HCT116 (cell line): ENCODE measurements around the gene SYNPR. TPM values are rescaled to one million over a fixed set of nuclear protein-coding genes. Genes with fewer than 3 reads are reported as not detected.

Experiments used
- ATAC-seq: fragments of 200-7000 bp; cut with Tn5 transposase; 2 replicates; pipeline ENCODE4 v1.9.1; 2020; ENCODE audit warnings: mild to moderate bottlenecking, moderate library complexity
- BruUV-seq: library from RNA; stranded (reverse); fragments of 400-500 nt; replicated peaks from 2 replicates; lab custom pipeline; 2021; lab: Mats Ljungman, UMichigan
- CTCF ChIA-PET: fragments of 300-600 bp; sonication (Branson Sonifier 250); formaldehyde crosslinking; loops from one replicate; lab custom pipeline; 2021; ENCODE audit warnings: antibody characterized with exemption; lab: Charles Lee
- POLR2A ChIA-PET: fragments of 300-600, 350-600 bp; sonication (Branson Sonifier 250); formaldehyde crosslinking; loops from one replicate; lab custom pipeline; 2021; ENCODE audit warnings: antibody characterized with exemption; lab: Charles Lee
- RAD21 ChIA-PET, 2 experiments: fragments of 300-600 bp; sonication (Branson Sonifier 250); formaldehyde crosslinking; loops; one replicate each; lab custom pipeline; 2023; ENCODE audit warnings: low total read pairs in 2 of 2; ENCODE audit not compliant: uncharacterized antibody in 2 of 2, unreplicated experiment in 2 of 2, low non-redundant PET in 1 of 2; lab: Charles Lee
- DNase-seq: peaks from one replicate; pipeline ENCODE4 v3.0.0-alpha.2; 2010; ENCODE audit warnings: low read depth, low spot score
- H2AFZ ChIP-seq: fragments of 200-600 bp; shearing (Covaris generic), sonication (generic); 2 replicates; pipeline ENCODE4 v1.6.1; 2017; ENCODE audit warnings: low read depth, mixed run types, mixed read lengths, antibody characterized with exemption, low read length; ENCODE audit not compliant: poor library complexity, severe bottlenecking
- H3K27ac ChIP-seq: 2 replicates; pipeline ENCODE4 v1.5.1; 2012; ENCODE audit warnings: low read depth, low read length
- H3K27me3 ChIP-seq: fragments of 200-600 bp; sonication (generic); 2 replicates; pipeline ENCODE4 v1.6.1; 2016; ENCODE audit warnings: mixed run types, low read length, mixed read lengths; ENCODE audit not compliant: insufficient read depth
- H3K36me3 ChIP-seq, 2 experiments: fragments of 200-500 bp in 1 of 2; fragments of 200-600 bp in 1 of 2; sonication (Bioruptor generic) in 1 of 2; sonication (generic) in 1 of 2; 2 replicates each; pipeline versions ENCODE4 v1.5.1 to v1.6.1; 2014 to 2016; ENCODE audit warnings: low read length in 2 of 2, inconsistent platforms in 1 of 2, mixed read lengths in 1 of 2, mixed run types in 1 of 2; ENCODE audit not compliant: insufficient read depth in 2 of 2, control insufficient read depth in 1 of 2
- H3K4me1 ChIP-seq, 2 experiments: fragments of 200-600 bp in 1 of 2; sonication (generic) in 1 of 2; 2 replicates each; pipeline versions ENCODE4 v1.5.1 to v1.6.1; 2012 to 2017; ENCODE audit warnings: low read length in 2 of 2, inconsistent platforms in 1 of 2, mild to moderate bottlenecking in 1 of 2, mixed read lengths in 1 of 2, mixed run types in 1 of 2, moderate library complexity in 1 of 2; ENCODE audit not compliant: insufficient read depth in 2 of 2, control insufficient read depth in 1 of 2
- H3K4me2 ChIP-seq: fragments of 200-600 bp; sonication (generic); 2 replicates; pipeline ENCODE4 v1.6.1; 2017; ENCODE audit warnings: mixed run types, low read length, mixed read lengths
- H3K4me3 ChIP-seq, 2 experiments: fragments of 200-600 bp in 1 of 2; sonication (generic) in 1 of 2; replicated peaks in 1 of 2; 2 replicates each; pipeline ENCODE4 v1.5.1; 2011 to 2016; ENCODE audit warnings: low read length in 2 of 2, control low read depth in 1 of 2, low read depth in 1 of 2, mild to moderate bottlenecking in 1 of 2, mixed read lengths in 1 of 2, mixed run types in 1 of 2
- H3K79me2 ChIP-seq: fragments of 200-600 bp; sonication (generic); 2 replicates; pipeline ENCODE4 v1.6.1; 2017; ENCODE audit warnings: mild to moderate bottlenecking, mixed run types, low read length, moderate library complexity, mixed read lengths; ENCODE audit not compliant: insufficient read depth
- H3K9ac ChIP-seq: fragments of 200-600 bp; sonication (generic); 2 replicates; pipeline ENCODE4 v1.6.1; 2016; ENCODE audit warnings: low read length, mixed read lengths
- H3K9me2 ChIP-seq: fragments of 200-600 bp; sonication (generic), shearing (Covaris generic); 2 replicates; pipeline ENCODE4 v1.6.1; 2017; ENCODE audit warnings: mixed run types, mild to moderate bottlenecking, moderate library complexity; ENCODE audit not compliant: insufficient read depth
- H3K9me3 ChIP-seq, 2 experiments: fragments of 200-500 bp in 1 of 2; fragments of 200-600 bp in 1 of 2; sonication (Bioruptor generic) in 1 of 2; sonication (generic) in 1 of 2; 2 replicates each; pipeline ENCODE4 v1.6.1; 2014 to 2017; ENCODE audit warnings: low read length in 2 of 2, mixed read lengths in 2 of 2, inconsistent platforms in 1 of 2, low read depth in 1 of 2, mild to moderate bottlenecking in 1 of 2, mixed run types in 1 of 2, moderate library complexity in 1 of 2; ENCODE audit not compliant: control insufficient read depth in 1 of 2, insufficient read depth in 1 of 2
- H4K20me1 ChIP-seq: fragments of 200-600 bp; sonication (generic), shearing (Covaris generic); 2 replicates; pipeline ENCODE4 v1.6.1; 2017; ENCODE audit warnings: mixed run types, mild to moderate bottlenecking, moderate library complexity; ENCODE audit not compliant: insufficient read depth
- CTCF ChIP-seq, 3 experiments: fragments of 200-600 bp in 1 of 3; sonication (generic) in 1 of 3; IDR thresholded peaks in 2 of 3; conservative IDR thresholded peaks in 1 of 3; 2 replicates each; pipeline ENCODE4 v1.5.1; 2012 to 2017; ENCODE audit warnings: low read depth in 2 of 3, low read length in 2 of 3, antibody characterized with exemption in 1 of 3, borderline replicate concordance in 1 of 3, control low read depth in 1 of 3, mild to moderate bottlenecking in 1 of 3, mixed read lengths in 1 of 3, mixed run types in 1 of 3, moderate library complexity in 1 of 3; ENCODE audit not compliant: insufficient read depth in 1 of 3
- REST ChIP-seq: IDR thresholded peaks from 2 replicates; pipeline ENCODE4 v1.6.1; 2012; ENCODE audit warnings: low read depth
- SIN3A ChIP-seq: IDR thresholded peaks from 2 replicates; pipeline ENCODE4 v1.6.1; 2012; ENCODE audit warnings: low read depth
- ZBTB33 ChIP-seq: IDR thresholded peaks from 2 replicates; pipeline ENCODE4 v1.6.1; 2011; ENCODE audit warnings: mild to moderate bottlenecking, low read length, moderate library complexity; ENCODE audit not compliant: insufficient replicate concordance; ENCODE audit errors: extremely low read depth
- ZNF274 ChIP-seq: fragments of 200-500 bp; sonication (Bioruptor generic); IDR thresholded peaks from 2 replicates; pipeline ENCODE4 v1.6.1; 2014; ENCODE audit warnings: mild to moderate bottlenecking, low read depth, low read length, inconsistent platforms
- intact Hi-C: fragments of 100-400 bp; cut with micrococcal nuclease; formaldehyde crosslinking; loops from 2 replicates; pipeline ENCODE4 v1.10.0; 2022
- total RNA-seq: library from RNA; stranded (reverse); gene quantifications from one replicate; pipeline ENCODE4 v1.2.1, GENCODE V29; 2021; ENCODE audit not compliant: unreplicated experiment

Gene SYNPR
- total RNA-seq, 1 experiment from 2014 or later: not detected

- TF ChIP-seq ZBTB33: no peak
These were observed 219.5 kb downstream of the SYNPR start (continued) for GRCh38 chr3:63497641-63498040.

GRCh38 chr3:63500196-63500595 is 222.1 kb downstream of the SYNPR start:
- ATAC-seq: no peak
- CTCF ChIA-PET: no interaction called here

More at GRCh38 chr3:63500196-63500595, 222.1 kb downstream of the SYNPR start:
- no peaks in the 10 kb centered on the region for H3K79me2 ChIP-seq
- no peaks in the 10 kb centered on the region for H4K20me1 ChIP-seq
- POLR2A ChIA-PET: no interaction called here
- H3K9me2 ChIP-seq: no peaks in the 10 kb centered on the region
- no peaks in the 10 kb centered on the region for H3K4me1 ChIP-seq
- no peaks in the 10 kb centered on the region for H3K27me3 ChIP-seq
- no peak overlapping the region for H3K4me2 ChIP-seq
- BruUV-seq: no TSS peak
- intact Hi-C loops: no loop called here
- TF ChIP-seq SIN3A (no peak), ZNF274 (no peak), REST (no peak), ZBTB33 (no peak), CTCF (IDR thresholded peaks at IDR 0.05 in 2 of 3, conservative IDR thresholded peaks at IDR 0.05 in 1 of 3; ENCODE audit: borderline replicate concordance in 1 of 3, insufficient read depth in 1 of 3, low read depth in 2 of 3, low read length in 2 of 3) (no peak)
- no peak overlapping the region for H2AFZ ChIP-seq
- no peak overlapping the region for H3K9ac ChIP-seq
- H3K27ac ChIP-seq: no peak overlapping the region
- H3K9me3 ChIP-seq: no peaks in the 10 kb centered on the region
- DNase-seq: no peak
- no peak overlapping the region for H3K4me3 ChIP-seq
- no peaks in the 10 kb centered on the region for H3K36me3 ChIP-seq
- RAD21 ChIA-PET: no interaction called here
